CD4-positive, alpha-beta T cell treated with Interleukin-10 for 1 hour (primary cell): ENCODE results near the gene PLK1.
"Not testable (repeated sequence)": the region's sequence is repeated elsewhere in the genome, so short reads cannot be mapped to it uniquely, and the experiment has no call there.

Experiments used
- DNase-seq: peaks from one replicate; pipeline ENCODE4 v3.0.0-alpha.2; 2020

The PLK1 gene

GRCh38 chr16:23712976-23713375, 34.3 kb downstream of the PLK1 start, which contains the start of gene ERN2:
TSS of gene ERN2 (minus strand) at chr16:23713222. CDS start at chr16:23713187, 35 bp downstream.
- no peak for DNase-seq

- no peak for DNase-seq
Measured at GRCh38 chr16:23716484-23716883, 37.8 kb downstream of the PLK1 start.

GRCh38 chr16:23722613-23723240, 44.0 kb downstream of the PLK1 start:
- DNase-seq = not testable (repeated sequence)

GRCh38 chr16:23724096-23724784, 45.6 kb downstream of the PLK1 start:
- no peak for DNase-seq

- no peak for DNase-seq
Measured at GRCh38 chr16:23724785-23725131, 46.1 kb downstream of the PLK1 start.

GRCh38 chr16:23726710-23727109, 48.0 kb downstream of the PLK1 start:
- DNase-seq = no peak

- no peak for DNase-seq
Measured at GRCh38 chr16:23728112-23728477, 49.4 kb downstream of the PLK1 start.

- no peak for DNase-seq
Measured at GRCh38 chr16:23729503-23730424, 51.1 kb downstream of the PLK1 start.

GRCh38 chr16:23734176-23734893, 55.6 kb downstream of the PLK1 start:
- DNase-seq = no peak

GRCh38 chr16:23737423-23738028, 58.8 kb downstream of the PLK1 start:
- DNase-seq = not testable (repeated sequence)

GRCh38 chr16:23739516-23739915, 60.8 kb downstream of the PLK1 start:
- DNase-seq = no peak
